ENCODE measurements around the gene STX19. TPM values are rescaled to one million over a fixed set of nuclear protein-coding genes. Genes with fewer than 3 reads are reported as not detected.

STX19 gene
- total and polyA plus RNA-seq, 2 of the 13 experiments (the other 11 are each of a cell fraction or from before 2014, with no cell fraction given): not detected

- no peaks in the 10 kb centered on the region for H3K36me3 ChIP-seq (replicated peaks in 1 of 2; ENCODE audit: control insufficient read depth in 1 of 2, insufficient read depth in 2 of 2, low read length in 2 of 2)
- WGBS (ENCODE audit: low lambda C conversion rate): 93% methylated on average over 3 of the region's 3 CpGs
- no peak overlapping the region for H2AFZ ChIP-seq (ENCODE audit: low read length)
- DNase-seq (ENCODE audit: low spot score) (no peak), FAIRE-seq (no peak), ATAC-seq (no peak)
- ChIA-PET CTCF (ENCODE audit: low intra/inter-chr PET ratio, low total read pairs) (no interaction called here), POLR2A (no interaction called here)
- BruUV-seq (replicated peaks): no TSS peak
- intact Hi-C loops (cut with micrococcal nuclease; ENCODE audit: unreplicated experiment): no loop called here
- no peaks in the 10 kb centered on the region for H3K9me3 ChIP-seq (ENCODE audit: low read length)
- no peak overlapping the region for H3K9ac ChIP-seq (ENCODE audit: insufficient read depth, low read depth, low read length)
- H3K4me3 ChIP-seq (replicated peaks in 1 of 3; ENCODE audit: insufficient read depth in 1 of 3, low read depth in 2 of 3, low read length in 3 of 3): no peak overlapping the region
- H3K27ac ChIP-seq (ENCODE audit: extremely low read length, insufficient read depth, low read length): no peak overlapping the region
- no peaks in the 10 kb centered on the region for H4K20me1 ChIP-seq (ENCODE audit: insufficient read depth, low read length)
- no peaks in the 10 kb centered on the region for H3K27me3 ChIP-seq (ENCODE audit: control insufficient read depth in 1 of 2, insufficient read depth in 2 of 2, low read length in 2 of 2)
- no peaks in the 10 kb centered on the region for H3K4me1 ChIP-seq (ENCODE audit: insufficient read depth, low read length)
- in situ Hi-C loops (cut with HindIII; ENCODE audit: extremely low pct_ligation_motif_present, low pct_unique_long_range_greater_than_20kb): no loop called here
- no peaks in the 10 kb centered on the region for H3K79me2 ChIP-seq (ENCODE audit: insufficient read depth, low read length)
- no peak overlapping the region for H3K4me2 ChIP-seq (ENCODE audit: low read depth, low read length)
- TF ChIP-seq ERF (CRISPR knock-in tag; IDR thresholded peaks at IDR 0.05) (no peak), ZNF143 (CRISPR knock-in tag; IDR thresholded peaks at IDR 0.05) (no peak), ZSCAN22 (CRISPR knock-in tag; IDR thresholded peaks at IDR 0.05) (no peak), CBX5 (CRISPR knock-in tag; IDR thresholded peaks at IDR 0.05; ENCODE audit: borderline replicate concordance) (no peak), REXO4 (CRISPR knock-in tag; IDR thresholded peaks at IDR 0.05; ENCODE audit: borderline replicate concordance) (no peak), YEATS4 (CRISPR knock-in tag; IDR thresholded peaks at IDR 0.05; ENCODE audit: borderline replicate concordance) (no peak), ZNF318 (CRISPR knock-in tag; IDR thresholded peaks at IDR 0.05) (no peak)
Measured at GRCh38 chr3:94020293-94020692, 8.1 kb downstream of the STX19 start.
